Ovary (tissue), 9 donors: ENCODE measurements around the gene COL23A1. TPM values are rescaled to one million over a fixed set of nuclear protein-coding genes. Genes with fewer than 3 reads are reported as not detected.
A peak's percentile ranks its signal among the peaks of the same experiment; 100 is the strongest.

Experiments used
- DNase-seq, 5 donors: peaks; one replicate each; pipeline ENCODE4 v3.0.0-alpha.2; 2019 to 2020
- H3K27ac ChIP-seq, 2 donors: fragments of 200-600 bp; one replicate each; pipeline versions ENCODE4 v1.5.1 to v1.8.0; 2019 to 2022
- H3K27me3 ChIP-seq: fragments of 200-600 bp; one replicate; pipeline ENCODE4 v1.8.0; 2022
- H3K36me3 ChIP-seq: fragments of 200-600 bp; sonication (generic); one replicate; pipeline ENCODE4 v1.5.1; 2019
- H3K4me1 ChIP-seq: one replicate; pipeline ENCODE4 v1.8.1; 2013; ENCODE audit warnings: mild to moderate bottlenecking, moderate library complexity; ENCODE audit not compliant: insufficient read depth
- H3K4me3 ChIP-seq: fragments of 200-600 bp; sonication (generic); one replicate; pipeline ENCODE4 v1.5.1; 2017
- H3K9me3 ChIP-seq, 2 donors: fragments of 200-600 bp in 1 of 2; sonication (generic) in 1 of 2; one replicate each; pipeline versions ENCODE4 v1.5.1 to v1.8.1; 2013 to 2019; ENCODE audit warnings: mild to moderate bottlenecking in 1 of 2, moderate library complexity in 1 of 2
- EP300 ChIP-seq: sonication (generic); formaldehyde crosslinking; IDR thresholded peaks from one replicate; pipeline ENCODE4 v1.6.1; 2017; ENCODE audit warnings: antibody characterized with exemption
- POLR2A ChIP-seq: fragments of 450-650 bp; IDR thresholded peaks from one replicate; pipeline ENCODE4 v1.6.1; 2017; ENCODE audit warnings: antibody characterized with exemption, mild to moderate bottlenecking, moderate library complexity
- WGBS, 3 donors: extraction: QIAGEN DNeasy Blood & Tissue Kit in 1 of 3; methylation state at CpG; one replicate each; pipeline versions ENCODE4 v1.1.5 to v1.1.7; 2013 to 2017; 5-methylcytosine and 5-hydroxymethylcytosine counted together
- intact Hi-C, 4 donors: fragments of 100-400 bp; cut with DNase I; formaldehyde crosslinking; loops; one replicate each; pipeline versions ENCODE4 v1.11.0 to v1.15.1; 2022 to 2023
- polyA plus RNA-seq, 2 donors: library from polyadenylated mRNA; stranded (reverse); fragments of 200-250 nt in 1 of 2; fragments of 350-450 nt in 1 of 2; fragmentation: Illumina TruSeq in 1 of 2; extraction: RNeasy Lipid Tissue Mini Kit (QIAGEN cat#74804) in 1 of 2; gene quantifications; one replicate each; pipeline ENCODE4 v1.2.3, GENCODE V29; 2013 to 2014
- total RNA-seq, 7 donors: library from RNA; depleted of rRNA in 2 of 7; stranded (reverse); fragments of >200 nt in 2 of 7; fragmentation: NEBNext Ultra II Directional in 3 of 7; extraction: Animal tissue kit (Norgen Biotek cat#: 25700) in 3 of 7; gene quantifications; one replicate each; pipeline versions ENCODE4 v1.1.0 to v1.2.4, GENCODE V29; 2016 to 2023
- TF ChIP-seq, protein P1 (sequence below), 3 donors: fragments of 450-650 bp in 2 of 3; fragments of 200-600 bp in 1 of 3; IDR thresholded peaks; one replicate each; pipeline versions ENCODE4 v1.5.1 to v1.8.0; 2016 to 2022; ENCODE audit warnings: antibody characterized with exemption in 3 of 3, mild to moderate bottlenecking in 1 of 3
- donor health status: DM: no; HTN: no; CAD: no; lungs with moderate emphysema.
- donor health status: DM: no; HTN: no; CAD: no.
- donor health status: Bipolar disorder and iron deficiency.
- donor health status: DM: yes; HTN: yes; CAD: no.
- donor health status: DM: no; HTN: no; CAD: no.
- donor health status: DM: yes; HTN: yes; CAD: no.

COL23A1 gene
- total and polyA plus RNA-seq, 9 donors: 0.13 to 0.92 (median 0.39) TPM; not detected in 1

DNA sequence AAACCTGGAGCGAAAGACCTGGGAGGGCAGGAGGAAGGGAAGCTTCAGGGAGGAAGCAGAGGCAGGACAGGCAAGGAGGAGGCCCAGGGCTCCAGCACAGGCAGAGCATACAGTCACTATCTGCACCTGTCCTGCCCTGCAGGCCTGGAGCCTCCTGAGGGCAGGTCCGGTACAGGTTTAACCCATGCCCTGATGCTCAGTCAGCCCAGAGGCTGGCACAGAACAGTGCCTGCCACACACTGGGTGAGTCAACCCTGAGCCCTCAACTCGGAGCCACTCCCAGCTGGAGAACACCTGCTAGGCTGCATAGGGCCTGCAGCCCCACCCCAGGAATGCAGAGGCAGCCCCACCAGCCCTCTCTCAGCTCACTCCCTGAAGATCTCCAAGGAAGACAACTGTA is 196.1 kb downstream of the COL23A1 start:
- DNase-seq: no peak
- Histone ChIP-seq H3K36me3 (no peaks in the 10 kb centered on the region), H3K4me1 (no peaks in the 10 kb centered on the region), H3K4me3 (no peak overlapping the region), H3K27me3 (no peaks in the 10 kb centered on the region), H3K27ac (no peak overlapping the region), H3K9me3 (no peaks in the 10 kb centered on the region)
- intact Hi-C loops: no loop called here
- TF ChIP-seq POLR2A (no peak), EP300 (no peak)
- TF ChIP-seq, protein P1, sequence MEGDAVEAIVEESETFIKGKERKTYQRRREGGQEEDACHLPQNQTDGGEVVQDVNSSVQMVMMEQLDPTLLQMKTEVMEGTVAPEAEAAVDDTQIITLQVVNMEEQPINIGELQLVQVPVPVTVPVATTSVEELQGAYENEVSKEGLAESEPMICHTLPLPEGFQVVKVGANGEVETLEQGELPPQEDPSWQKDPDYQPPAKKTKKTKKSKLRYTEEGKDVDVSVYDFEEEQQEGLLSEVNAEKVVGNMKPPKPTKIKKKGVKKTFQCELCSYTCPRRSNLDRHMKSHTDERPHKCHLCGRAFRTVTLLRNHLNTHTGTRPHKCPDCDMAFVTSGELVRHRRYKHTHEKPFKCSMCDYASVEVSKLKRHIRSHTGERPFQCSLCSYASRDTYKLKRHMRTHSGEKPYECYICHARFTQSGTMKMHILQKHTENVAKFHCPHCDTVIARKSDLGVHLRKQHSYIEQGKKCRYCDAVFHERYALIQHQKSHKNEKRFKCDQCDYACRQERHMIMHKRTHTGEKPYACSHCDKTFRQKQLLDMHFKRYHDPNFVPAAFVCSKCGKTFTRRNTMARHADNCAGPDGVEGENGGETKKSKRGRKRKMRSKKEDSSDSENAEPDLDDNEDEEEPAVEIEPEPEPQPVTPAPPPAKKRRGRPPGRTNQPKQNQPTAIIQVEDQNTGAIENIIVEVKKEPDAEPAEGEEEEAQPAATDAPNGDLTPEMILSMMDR (IDR thresholded peaks at IDR 0.05): no peak
- 84 to 88% (median 85%) methylated on average over 3 of the region's 3 CpGs for WGBS, 3 donors

- Histone ChIP-seq H3K27ac (no peak overlapping the region), H3K27me3 (no peaks in the 10 kb centered on the region), H3K4me3 (no peak overlapping the region), H3K9me3 (no peaks in the 10 kb centered on the region), H3K4me1 (no peaks in the 10 kb centered on the region), H3K36me3 (no peaks in the 10 kb centered on the region)
- intact Hi-C loops: no loop called here
- DNase-seq: peak in 1 of 5 donors; percentile 11
- 76 to 87% (median 78%) methylated on average over 11 of the region's 11 CpGs for WGBS, 3 donors
- TF ChIP-seq EP300: no peak
- no peak for TF ChIP-seq POLR2A
- TF ChIP-seq, protein P1 (IDR thresholded peaks at IDR 0.05): no peak
These were observed 197.2 kb downstream of the COL23A1 start for GRCh38 chr5:178392931-178393394.

DNA sequence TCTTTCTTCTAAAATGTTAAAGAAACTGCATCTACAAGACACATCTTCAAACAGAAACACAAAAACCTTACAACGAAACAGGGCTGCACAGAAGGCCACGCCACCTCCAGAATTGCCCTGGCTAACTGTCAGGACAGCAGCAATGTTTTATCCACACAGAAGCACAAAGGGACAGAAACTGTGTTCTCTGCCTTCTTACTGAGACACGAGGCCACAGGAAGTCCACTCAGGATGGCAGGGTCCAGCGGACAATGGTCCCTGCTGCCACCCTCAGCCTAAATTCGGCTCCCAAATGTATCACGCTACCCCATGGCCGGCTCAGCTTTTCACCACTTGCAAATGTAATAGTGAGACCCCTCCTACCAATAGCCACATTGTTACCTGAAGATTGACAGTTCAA is 197.8 kb downstream of the COL23A1 start:
- Histone ChIP-seq H3K36me3 (no peaks in the 10 kb centered on the region), H3K4me1 (no peaks in the 10 kb centered on the region), H3K4me3 (no peak overlapping the region), H3K9me3 (no peaks in the 10 kb centered on the region), H3K27ac (no peak overlapping the region), H3K27me3 (no peaks in the 10 kb centered on the region)
- WGBS, 3 donors: 89 to 93% (median 92%) methylated on average over 7 of the region's 7 CpGs
- intact Hi-C loops: no loop called here
- TF ChIP-seq, protein P1 (IDR thresholded peaks at IDR 0.05): no peak
- TF ChIP-seq POLR2A (no peak), EP300 (no peak)
- no peak for DNase-seq

DNA sequence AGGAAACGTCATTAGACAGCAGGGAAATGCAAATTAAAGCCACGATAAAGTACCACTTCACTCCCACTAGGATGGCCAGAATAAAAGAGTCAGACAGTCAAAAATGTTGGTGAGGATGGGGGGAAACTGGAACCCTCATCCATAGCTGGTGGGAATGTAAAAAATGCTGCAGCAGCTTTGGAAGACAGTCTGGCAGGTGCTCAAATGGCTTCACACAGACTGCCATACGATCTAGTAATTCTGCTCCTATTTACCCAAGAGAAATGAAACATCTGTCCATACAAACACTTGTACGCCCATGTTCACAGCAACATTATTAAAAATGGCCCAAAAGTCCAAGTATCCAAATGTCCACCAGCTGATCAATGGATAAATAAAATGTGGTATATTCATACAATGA is 198.7 kb downstream of the COL23A1 start:
- no peaks in the 10 kb centered on the region for H3K9me3 ChIP-seq
- TF ChIP-seq EP300 (no peak), POLR2A (no peak)
- TF ChIP-seq, protein P1 (IDR thresholded peaks at IDR 0.05): no peak
- no peaks in the 10 kb centered on the region for H3K4me1 ChIP-seq
- no peak overlapping the region for H3K4me3 ChIP-seq
- no peak for DNase-seq
- no peak overlapping the region for H3K27ac ChIP-seq
- H3K36me3 ChIP-seq: no peaks in the 10 kb centered on the region
- intact Hi-C loops: no loop called here
- WGBS, 3 donors: 39 to 42% (median 39%) methylated on average over 4 of the region's 4 CpGs
- H3K27me3 ChIP-seq: no peaks in the 10 kb centered on the region
